ENCODE data around the gene FOSL1.
A peak's percentile ranks its signal among the peaks of the same experiment; 100 is the strongest.

Gene FOSL1

DNA sequence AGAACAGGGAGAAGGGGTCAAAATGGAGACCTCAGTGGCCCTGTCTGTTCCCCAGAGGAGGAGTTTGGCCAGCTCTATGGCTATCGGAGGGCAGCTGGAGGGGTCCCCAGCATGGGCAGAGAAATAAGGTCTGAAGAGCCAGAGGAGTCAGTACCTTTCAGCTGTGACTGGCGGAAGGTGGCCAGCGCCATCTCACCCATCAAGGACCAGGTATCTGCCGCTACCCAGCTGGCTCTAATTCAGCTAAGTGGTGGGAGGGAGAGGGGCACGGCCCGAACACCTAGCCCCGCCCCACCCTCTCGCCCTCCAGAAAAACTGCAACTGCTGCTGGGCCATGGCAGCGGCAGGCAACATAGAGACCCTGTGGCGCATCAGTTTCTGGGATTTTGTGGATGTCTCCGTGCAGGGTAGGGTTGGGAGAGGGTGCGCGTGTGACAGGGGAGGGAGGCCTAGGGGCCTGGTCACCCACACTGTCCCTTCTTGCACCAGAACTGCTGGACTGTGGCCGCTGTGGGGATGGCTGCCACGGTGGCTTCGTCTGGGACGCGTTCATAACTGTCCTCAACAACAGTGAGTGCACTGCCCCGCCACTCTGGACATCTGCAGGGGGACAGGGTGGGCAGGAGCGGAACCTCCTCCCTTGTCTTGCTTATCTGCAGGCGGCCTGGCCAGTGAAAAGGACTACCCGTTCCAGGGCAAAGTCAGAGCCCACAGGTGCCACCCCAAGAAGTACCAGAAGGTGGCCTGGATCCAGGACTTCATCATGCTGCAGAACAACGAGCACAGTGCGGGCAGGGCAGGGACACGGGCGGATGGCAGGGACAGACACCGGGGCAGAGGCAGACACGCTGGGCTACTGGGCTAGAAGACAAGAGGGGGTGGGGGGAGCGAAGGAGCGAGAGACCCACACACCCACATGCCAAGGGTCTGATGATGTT is 17.8 kb downstream of the FOSL1 start:
- no peak overlapping the region for H3K9ac ChIP-seq (ENCODE audit: low read length)
- H3K4me3 ChIP-seq (ENCODE audit: low read length) = no peak overlapping the region
- no peak overlapping the region for H3K27ac ChIP-seq (ENCODE audit: low read depth, low read length)
- H3K27me3 ChIP-seq (ENCODE audit: control insufficient read depth, insufficient read depth, low read length) = no peaks in the 10 kb centered on the region
- peaks cover 21% of the 10 kb centered on the region for H3K36me3 ChIP-seq (ENCODE audit: control insufficient read depth, insufficient read depth, low read length)
- peaks cover 1% of the 10 kb centered on the region for H3K4me1 ChIP-seq (ENCODE audit: control insufficient read depth, insufficient read depth, low read length)

GRCh38 chr11:65880844-65881421 is 19.3 kb downstream of the FOSL1 start:
- H3K36me3 ChIP-seq (ENCODE audit: control insufficient read depth, insufficient read depth, low read length) = peaks cover 17% of the 10 kb centered on the region
- no peaks in the 10 kb centered on the region for H3K4me1 ChIP-seq (ENCODE audit: control insufficient read depth, insufficient read depth, low read length)
- H3K4me3 ChIP-seq (ENCODE audit: low read length) = no peak overlapping the region
- H3K27ac ChIP-seq (ENCODE audit: low read depth, low read length) = no peak overlapping the region
- no peaks in the 10 kb centered on the region for H3K27me3 ChIP-seq (ENCODE audit: control insufficient read depth, insufficient read depth, low read length)
- H3K9ac ChIP-seq (ENCODE audit: low read length) = no peak overlapping the region

DNA sequence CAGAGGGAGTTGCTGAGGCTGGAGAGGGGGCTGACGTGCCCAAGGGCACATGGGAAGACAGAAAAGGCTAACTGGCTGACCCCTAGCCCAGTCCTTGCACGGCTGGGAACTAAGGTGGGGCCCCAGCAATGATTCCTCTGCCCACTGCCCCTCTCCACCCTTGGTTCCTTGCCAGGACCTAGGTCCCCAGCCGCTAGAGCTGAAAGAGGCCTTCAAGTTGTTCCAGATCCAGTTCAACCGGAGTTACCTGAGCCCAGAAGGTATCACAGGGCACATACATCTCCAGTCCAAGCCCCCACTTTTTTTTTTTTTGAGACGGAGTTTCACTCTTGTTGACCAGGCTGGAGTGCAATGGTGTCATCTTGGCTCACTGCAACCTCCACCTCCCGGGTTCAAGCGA is 20.2 kb downstream of the FOSL1 start:
- no peaks in the 10 kb centered on the region for H3K4me1 ChIP-seq (ENCODE audit: control insufficient read depth, insufficient read depth, low read length)
- no peak overlapping the region for H3K27ac ChIP-seq (ENCODE audit: low read depth, low read length)
- no peak overlapping the region for H3K9ac ChIP-seq (ENCODE audit: low read length)
- H3K27me3 ChIP-seq (ENCODE audit: control insufficient read depth, insufficient read depth, low read length) = no peaks in the 10 kb centered on the region
- peaks cover 14% of the 10 kb centered on the region for H3K36me3 ChIP-seq (ENCODE audit: control insufficient read depth, insufficient read depth, low read length)
- H3K4me3 ChIP-seq (ENCODE audit: low read length) = no peak overlapping the region

- Histone ChIP-seq H3K9ac (ENCODE audit: low read length) (no peak within 1 kb of the TSS), H3K4me3 (ENCODE audit: low read length) (no peak within 1 kb of the TSS), H3K4me1 (ENCODE audit: control insufficient read depth, insufficient read depth, low read length) (no peaks in the 10 kb centered on the region), H3K27ac (ENCODE audit: low read depth, low read length) (no peak within 1 kb of the TSS), H3K27me3 (ENCODE audit: control insufficient read depth, insufficient read depth, low read length) (no peaks in the 10 kb centered on the region), H3K36me3 (ENCODE audit: control insufficient read depth, insufficient read depth, low read length) (peaks cover 14% of the 10 kb centered on the region)
These were observed 20.6 kb downstream of the FOSL1 start, which contains the start of gene CTSW for GRCh38 chr11:65879617-65880016. CTSW (plus strand) TSS chr11:65879837; CDS start chr11:65879855, 18 bp downstream.

GRCh38 chr11:65873318-65874156 is 26.7 kb downstream of the FOSL1 start:
- Histone ChIP-seq H3K4me1 (ENCODE audit: control insufficient read depth, insufficient read depth, low read length) (peaks cover 8% of the 10 kb centered on the region), H3K27me3 (ENCODE audit: control insufficient read depth, insufficient read depth, low read length) (no peaks in the 10 kb centered on the region), H3K9ac (ENCODE audit: low read length) (peak overlapping the region; percentile 80), H3K36me3 (ENCODE audit: control insufficient read depth, insufficient read depth, low read length) (peaks cover 5% of the 10 kb centered on the region), H3K4me3 (ENCODE audit: low read length) (peak overlapping the region; percentile 89), H3K27ac (ENCODE audit: low read depth, low read length) (peak overlapping the region; percentile 93)

- H3K27ac ChIP-seq (ENCODE audit: low read depth, low read length) = peak within 1 kb of the TSS; percentile 93
- H3K9ac ChIP-seq (ENCODE audit: low read length) = peak within 1 kb of the TSS; percentile 80
- H3K4me3 ChIP-seq (ENCODE audit: low read length) = peak within 1 kb of the TSS; percentile 89
- peaks cover 8% of the 10 kb centered on the region for H3K4me1 ChIP-seq (ENCODE audit: control insufficient read depth, insufficient read depth, low read length)
- H3K36me3 ChIP-seq (ENCODE audit: control insufficient read depth, insufficient read depth, low read length) = peaks cover 5% of the 10 kb centered on the region
- H3K27me3 ChIP-seq (ENCODE audit: control insufficient read depth, insufficient read depth, low read length) = no peaks in the 10 kb centered on the region
These were observed 27.4 kb downstream of the FOSL1 start, which contains the start of gene EFEMP2 for GRCh38 chr11:65872586-65873317. EFEMP2 (minus strand) TSS chr11:65872800; CDS start chr11:65872354, 446 bp downstream.

DNA sequence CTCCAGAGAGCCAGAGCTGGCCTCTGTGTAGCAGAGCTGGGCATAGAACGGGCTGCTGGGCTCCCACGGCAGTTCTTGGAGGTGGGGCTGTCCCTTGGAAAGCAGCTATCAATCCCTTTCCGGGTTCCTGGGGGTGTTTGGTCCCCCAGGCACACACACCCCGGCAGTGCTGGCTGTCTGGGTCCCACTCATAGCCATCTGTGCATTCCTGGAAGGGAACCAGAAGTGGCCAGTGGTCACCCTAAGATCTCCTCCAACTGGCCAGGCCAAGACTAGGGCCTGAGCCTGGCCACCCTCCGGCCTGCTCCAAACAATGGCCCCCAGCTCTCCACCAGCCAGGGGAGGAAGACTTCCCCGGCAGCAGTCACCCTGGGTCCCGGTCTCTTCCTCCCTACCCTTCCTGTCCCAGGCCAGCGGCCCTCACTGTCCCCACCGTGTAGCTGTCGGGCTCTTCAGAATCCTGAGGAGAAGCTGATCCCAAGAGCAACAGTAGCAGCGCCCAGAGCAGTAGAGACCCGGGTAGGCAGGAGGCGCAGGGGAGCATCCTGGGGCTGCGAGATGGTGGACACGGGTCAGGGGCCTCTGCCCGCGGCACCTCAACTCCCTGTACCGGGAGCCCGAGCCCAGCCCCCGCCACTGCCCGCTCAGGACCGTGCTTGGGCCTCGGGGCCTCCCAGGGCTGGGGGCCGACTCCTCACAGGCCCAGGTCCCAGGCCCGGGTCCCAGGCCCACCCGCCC is 28.2 kb downstream of the FOSL1 start:
- Histone ChIP-seq H3K4me3 (ENCODE audit: low read length) (peak overlapping the region; percentile 68), H3K27me3 (ENCODE audit: control insufficient read depth, insufficient read depth, low read length) (no peaks in the 10 kb centered on the region), H3K36me3 (ENCODE audit: control insufficient read depth, insufficient read depth, low read length) (peaks cover 5% of the 10 kb centered on the region), H3K27ac (ENCODE audit: low read depth, low read length) (peak overlapping the region; percentile 93), H3K4me1 (ENCODE audit: control insufficient read depth, insufficient read depth, low read length) (peaks cover 8% of the 10 kb centered on the region), H3K9ac (ENCODE audit: low read length) (peak overlapping the region; percentile 39)

DNA sequence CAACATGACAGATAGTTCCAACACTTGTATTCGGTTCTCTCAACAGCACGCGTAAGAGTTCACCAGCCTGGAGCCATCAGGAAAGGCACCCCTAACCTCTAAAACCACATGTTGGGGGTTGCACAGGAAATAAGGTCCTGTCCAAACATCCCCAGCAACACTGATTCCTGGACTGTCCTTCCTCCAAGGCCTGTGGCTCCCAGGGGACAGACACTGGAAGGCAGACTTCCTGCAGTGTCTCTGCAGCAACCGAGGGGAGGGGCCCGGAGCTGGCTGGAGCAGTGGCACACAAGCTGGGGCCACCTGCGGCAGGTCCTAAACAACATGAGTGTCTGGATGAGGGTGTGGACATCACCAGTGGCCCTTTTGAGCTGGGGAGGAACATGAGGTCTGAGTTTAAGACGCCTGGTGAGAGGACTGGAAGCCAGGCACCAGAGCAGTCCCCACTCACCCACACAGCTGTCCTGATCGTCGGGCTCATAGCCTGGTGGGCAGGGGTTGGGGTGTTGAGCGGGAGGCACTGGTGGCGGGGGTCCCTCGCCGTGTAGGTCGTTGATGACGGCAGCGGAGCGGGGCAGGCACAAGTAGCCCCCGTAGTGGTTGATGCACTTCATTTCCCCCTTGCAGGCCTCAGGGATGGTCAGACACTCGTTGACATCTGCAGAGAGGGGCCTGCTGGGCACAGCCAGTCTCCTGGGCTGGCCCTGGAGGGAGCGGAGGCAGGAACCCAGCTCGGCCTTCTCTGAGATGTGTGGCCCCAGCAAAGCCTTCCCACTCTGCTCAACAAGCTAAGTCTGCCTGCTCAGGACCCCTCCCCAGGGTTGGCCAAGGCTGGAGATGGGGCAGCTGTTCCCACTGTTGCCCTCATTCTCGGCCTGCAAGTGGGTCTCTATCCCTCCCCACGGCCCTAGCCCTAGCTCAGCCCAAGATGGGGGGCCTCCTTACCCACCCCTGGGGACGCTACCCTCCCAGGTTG is 29.2 kb downstream of the FOSL1 start:
- H3K4me3 ChIP-seq (ENCODE audit: low read length) = peak overlapping the region; percentile 68
- peaks cover 5% of the 10 kb centered on the region for H3K36me3 ChIP-seq (ENCODE audit: control insufficient read depth, insufficient read depth, low read length)

DNA sequence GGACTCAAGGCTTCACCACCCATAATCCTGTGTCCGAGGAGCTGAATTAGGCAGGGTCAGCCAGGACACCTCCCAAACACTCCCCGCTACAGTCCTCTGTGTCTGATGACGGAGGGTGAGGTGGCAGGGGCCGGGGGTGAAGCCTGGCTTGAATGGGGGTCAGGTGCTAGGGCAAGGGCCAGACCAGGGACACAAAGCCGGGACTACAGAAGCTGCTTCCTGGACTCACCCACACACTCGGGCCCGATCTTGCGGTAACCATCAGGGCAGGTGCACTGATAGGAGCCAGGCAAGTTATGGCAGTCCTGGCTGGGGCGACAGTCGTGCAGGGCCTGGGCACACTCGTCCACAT is 29.9 kb downstream of the FOSL1 start:
- Histone ChIP-seq H3K4me3 (ENCODE audit: low read length) (no peak overlapping the region), H3K36me3 (ENCODE audit: control insufficient read depth, insufficient read depth, low read length) (peaks cover 7% of the 10 kb centered on the region), H3K27ac (ENCODE audit: low read depth, low read length) (peak overlapping the region; percentile 24)

More for the DNA sequence above, 29.2 kb downstream of the FOSL1 start:
- Histone ChIP-seq H3K9ac (ENCODE audit: low read length) (no peak overlapping the region), H3K27me3 (ENCODE audit: control insufficient read depth, insufficient read depth, low read length) (no peaks in the 10 kb centered on the region), H3K4me1 (ENCODE audit: control insufficient read depth, insufficient read depth, low read length) (peaks cover 8% of the 10 kb centered on the region), H3K27ac (ENCODE audit: low read depth, low read length) (peak overlapping the region; percentile 93)

DNA sequence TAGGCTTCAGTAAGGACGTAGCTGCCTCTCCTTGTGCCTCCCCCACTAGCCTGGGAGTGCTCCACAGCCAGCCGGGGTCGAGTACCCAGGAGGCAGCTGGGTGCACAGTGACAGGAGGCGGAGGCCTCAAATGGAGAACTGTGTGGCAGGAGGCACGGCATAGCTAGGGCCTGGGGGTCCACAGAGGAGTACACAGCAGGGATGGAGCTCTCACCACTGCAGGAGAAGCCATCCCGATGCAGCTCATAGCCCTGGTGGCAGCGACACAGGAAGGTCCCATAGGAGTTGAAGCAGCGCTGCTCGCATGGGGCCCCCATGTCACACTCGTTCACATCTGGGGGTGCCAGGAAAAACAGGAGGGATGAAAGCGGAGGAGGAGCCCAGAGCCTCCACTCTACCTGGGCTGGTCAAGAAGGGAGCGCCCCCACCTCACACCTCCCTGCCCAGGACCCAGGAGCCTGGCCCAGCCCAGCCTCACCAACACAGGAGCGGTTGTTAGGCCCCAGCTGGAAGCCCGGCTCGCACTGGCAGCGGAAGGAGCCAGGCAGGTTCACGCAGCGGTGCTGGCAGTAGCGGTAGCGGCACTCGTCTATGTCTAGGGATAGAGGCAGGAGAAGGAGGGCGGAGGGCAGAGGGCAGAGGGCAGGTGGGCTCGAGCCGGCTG is 30.4 kb downstream of the FOSL1 start:
- Histone ChIP-seq H3K27ac (ENCODE audit: low read depth, low read length) (no peak overlapping the region), H3K36me3 (ENCODE audit: control insufficient read depth, insufficient read depth, low read length) (peaks cover 9% of the 10 kb centered on the region), H3K9ac (ENCODE audit: low read length) (no peak overlapping the region), H3K4me3 (ENCODE audit: low read length) (no peak overlapping the region), H3K4me1 (ENCODE audit: control insufficient read depth, insufficient read depth, low read length) (peaks cover 8% of the 10 kb centered on the region), H3K27me3 (ENCODE audit: control insufficient read depth, insufficient read depth, low read length) (no peaks in the 10 kb centered on the region)

More for the DNA sequence above, 29.9 kb downstream of the FOSL1 start:
- H3K4me1 ChIP-seq (ENCODE audit: control insufficient read depth, insufficient read depth, low read length) = peaks cover 8% of the 10 kb centered on the region
- H3K9ac ChIP-seq (ENCODE audit: low read length) = no peak overlapping the region
- no peaks in the 10 kb centered on the region for H3K27me3 ChIP-seq (ENCODE audit: control insufficient read depth, insufficient read depth, low read length)

Measured in rectal smooth muscle tissue (tissue), 1 donor.